ENCODE data around the gene PLEKHA3. TPM values are rescaled to one million over a fixed set of nuclear protein-coding genes. Genes with fewer than 3 reads are reported as not detected.
A peak's percentile ranks its signal among the peaks of the same experiment; 100 is the strongest.
"Not testable (repeated sequence)": the region's sequence is repeated elsewhere in the genome, so short reads cannot be mapped to it uniquely, and the experiment has no call there.

PLEKHA3 gene
- polyA plus RNA-seq (ENCODE audit: insufficient read length in 12 of 12) = 10 to 100 TPM in 11 of 12 donors, not detected in 1; 11.2 to 23.9 (median 16.3) TPM
- long read RNA-seq, donor 1, full-length matches to known transcripts = 1 of 6 reads
- long read RNA-seq, donor 1, partial matches to known transcripts = 5 of 6 reads
- long read RNA-seq, donor 1, other reads (novel, unspliced or antisense) = 0 of 6 reads
- long read RNA-seq, donor 2, full-length matches to known transcripts = 6 of 766 reads
- long read RNA-seq, donor 2, partial matches to known transcripts = 739 of 766 reads
- long read RNA-seq, donor 2, other reads (novel, unspliced or antisense) = 21 of 766 reads
- long read RNA-seq, donor 3, partial matches to known transcripts = 956 of 1,445 reads
- long read RNA-seq, donor 3, other reads (novel, unspliced or antisense) = 489 of 1,445 reads
- long read RNA-seq, donor 4, full-length matches to known transcripts = 2 of 2 reads
- long read RNA-seq, donor 4, partial matches to known transcripts = 0 of 2 reads
- long read RNA-seq, donor 4, other reads (novel, unspliced or antisense) = 0 of 2 reads
- long read RNA-seq, donor 5, full-length matches to known transcripts = 2 of 5,264 reads
- long read RNA-seq, donor 5, partial matches to known transcripts = 4,995 of 5,264 reads
- long read RNA-seq, donor 5, other reads (novel, unspliced or antisense) = 267 of 5,264 reads
- long read RNA-seq, donor 6 = 0 reads
- long read RNA-seq, donor 7, full-length matches to known transcripts = 2 of 2,579 reads
- long read RNA-seq, donor 7, partial matches to known transcripts = 2,561 of 2,579 reads
- long read RNA-seq, donor 7, other reads (novel, unspliced or antisense) = 16 of 2,579 reads
- long read RNA-seq, donor 8, full-length matches to known transcripts = 3 of 4,809 reads
- long read RNA-seq, donor 8, partial matches to known transcripts = 3,873 of 4,809 reads
- long read RNA-seq, donor 8, other reads (novel, unspliced or antisense) = 933 of 4,809 reads
- long read RNA-seq, donor 9 = 0 reads
- long read RNA-seq, donor 10, full-length matches to known transcripts = 2 of 1,627 reads
- long read RNA-seq, donor 10, partial matches to known transcripts = 1,206 of 1,627 reads
- long read RNA-seq, donor 10, other reads (novel, unspliced or antisense) = 419 of 1,627 reads
- long read RNA-seq, donor 11, full-length matches to known transcripts = 2 of 2 reads
- long read RNA-seq, donor 11, partial matches to known transcripts = 0 of 2 reads
- long read RNA-seq, donor 11, other reads (novel, unspliced or antisense) = 0 of 2 reads

DNA sequence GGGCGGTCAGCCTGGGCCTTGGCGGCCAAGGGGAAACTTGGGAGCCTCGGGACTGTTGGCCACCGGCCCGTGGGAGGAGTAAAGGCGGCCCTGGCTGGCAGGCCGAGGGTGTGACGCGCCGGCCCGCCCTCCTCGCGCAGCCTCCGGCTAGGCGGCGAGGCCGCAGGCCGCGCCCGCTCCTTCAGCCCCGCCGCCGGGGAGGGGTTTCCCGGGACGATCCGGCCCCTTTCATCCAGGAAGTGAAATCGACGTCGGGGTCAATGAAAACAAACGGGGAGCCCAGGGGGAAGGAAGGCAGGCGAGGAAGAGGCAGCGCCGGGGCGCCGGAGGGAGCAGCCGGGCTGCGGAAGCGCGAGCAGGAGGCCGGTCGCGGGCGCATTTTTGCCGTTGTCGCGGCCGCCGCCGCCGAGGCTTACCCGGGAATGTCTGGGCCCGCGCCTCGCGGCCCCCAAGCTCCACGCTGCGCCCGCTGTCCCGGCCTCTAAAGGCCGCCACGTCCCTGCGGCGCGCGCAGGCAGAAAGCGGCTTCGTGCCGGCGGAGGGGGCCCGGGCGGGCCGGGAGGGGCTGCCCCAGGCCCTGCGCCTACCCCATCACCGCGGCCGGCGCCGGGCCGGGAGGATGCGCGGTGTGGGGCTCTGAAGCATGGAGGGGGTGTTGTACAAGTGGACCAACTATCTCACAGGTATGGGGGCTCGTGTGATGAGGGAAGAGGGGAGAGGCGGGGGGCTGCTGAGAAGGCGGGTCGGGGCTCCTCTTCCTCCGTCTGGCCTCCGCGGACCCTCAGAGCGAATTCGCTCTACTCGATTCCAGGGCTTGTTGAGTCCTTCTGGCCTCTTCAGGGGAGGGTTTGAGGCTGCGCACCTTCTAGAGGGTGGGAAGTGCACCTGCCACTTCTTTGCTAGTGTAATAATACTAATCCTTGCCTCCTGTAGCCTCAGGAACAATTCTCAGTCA, at the start of gene PLEKHA3:
Gene PLEKHA3 (plus strand): TSS at position 231 of the 955 bp plus-strand sequence. CDS start 413 bp downstream, at position 644.
- DNase-seq = peak; percentile 94

DNA sequence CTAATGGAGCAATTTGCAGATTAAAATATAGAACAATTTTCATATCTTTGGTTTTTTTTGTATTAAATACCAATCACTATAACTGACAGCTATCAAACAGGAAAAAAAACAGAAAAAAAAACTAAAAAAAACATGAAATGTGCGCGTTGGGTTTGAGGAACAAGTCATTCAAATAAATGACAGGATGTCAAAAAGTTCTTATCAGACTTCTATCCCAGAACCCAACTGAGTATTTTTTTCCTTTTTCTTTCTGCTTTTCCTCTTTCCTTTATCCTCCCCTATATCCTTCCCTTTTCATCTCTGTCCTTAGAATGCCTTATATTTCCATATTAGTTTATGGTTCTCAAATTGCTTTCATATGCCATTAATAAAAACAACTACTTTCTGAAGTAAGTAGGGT, 43.6 kb upstream of the PLEKHA3 start:
- no peak for DNase-seq

DNA sequence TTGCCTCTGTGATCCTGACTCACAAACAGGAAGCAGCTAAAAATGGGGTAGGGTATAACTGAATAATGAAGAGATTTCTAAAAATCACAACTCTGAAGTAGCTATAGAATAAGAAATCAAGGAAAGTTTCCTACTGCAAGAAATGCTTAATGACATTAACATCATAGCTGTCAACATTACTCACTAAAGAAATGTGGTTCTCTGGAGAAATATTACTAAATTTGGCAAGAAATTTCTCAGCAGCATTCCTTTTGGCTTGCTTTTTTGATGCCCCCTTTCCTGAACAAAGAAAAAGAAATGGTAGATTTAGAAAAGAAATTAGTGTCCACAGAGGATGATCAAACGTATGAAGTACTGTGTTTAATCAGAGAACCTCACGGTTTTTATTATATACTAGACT, 38.8 kb upstream of the PLEKHA3 start:
- DNase-seq = no peak

DNA sequence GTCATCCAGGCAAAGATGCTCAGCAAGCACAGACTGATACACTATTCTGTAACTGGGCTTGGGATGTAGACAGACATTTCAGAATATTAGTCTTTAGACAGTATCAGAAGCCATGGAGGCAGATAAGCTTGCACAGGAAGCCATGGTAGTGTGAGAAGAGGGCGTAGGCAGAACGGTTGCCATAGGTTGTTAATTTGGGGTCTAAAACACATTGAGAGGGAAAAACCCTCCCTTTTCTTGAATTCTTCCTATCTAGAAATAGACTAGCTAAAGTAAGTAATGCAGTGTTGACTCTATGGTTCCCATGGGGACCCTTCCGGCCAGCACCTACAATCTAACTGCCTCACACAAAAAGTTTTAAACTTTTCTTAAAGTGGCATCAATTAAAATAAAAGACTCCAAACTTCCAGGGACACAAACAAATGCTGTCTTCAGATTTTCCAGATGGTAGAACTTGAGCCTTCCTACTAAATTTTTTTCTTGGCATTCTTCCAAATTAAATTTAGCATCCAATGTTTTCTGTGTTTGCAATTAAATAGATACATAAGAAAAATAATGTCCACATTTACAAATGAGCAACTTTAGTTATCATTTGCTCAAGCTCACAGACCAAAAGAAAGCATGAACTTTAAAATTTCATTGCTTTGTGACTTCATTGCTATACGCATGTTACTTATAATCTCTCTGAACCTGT, 31.1 kb upstream of the PLEKHA3 start:
- no peak for DNase-seq

DNA sequence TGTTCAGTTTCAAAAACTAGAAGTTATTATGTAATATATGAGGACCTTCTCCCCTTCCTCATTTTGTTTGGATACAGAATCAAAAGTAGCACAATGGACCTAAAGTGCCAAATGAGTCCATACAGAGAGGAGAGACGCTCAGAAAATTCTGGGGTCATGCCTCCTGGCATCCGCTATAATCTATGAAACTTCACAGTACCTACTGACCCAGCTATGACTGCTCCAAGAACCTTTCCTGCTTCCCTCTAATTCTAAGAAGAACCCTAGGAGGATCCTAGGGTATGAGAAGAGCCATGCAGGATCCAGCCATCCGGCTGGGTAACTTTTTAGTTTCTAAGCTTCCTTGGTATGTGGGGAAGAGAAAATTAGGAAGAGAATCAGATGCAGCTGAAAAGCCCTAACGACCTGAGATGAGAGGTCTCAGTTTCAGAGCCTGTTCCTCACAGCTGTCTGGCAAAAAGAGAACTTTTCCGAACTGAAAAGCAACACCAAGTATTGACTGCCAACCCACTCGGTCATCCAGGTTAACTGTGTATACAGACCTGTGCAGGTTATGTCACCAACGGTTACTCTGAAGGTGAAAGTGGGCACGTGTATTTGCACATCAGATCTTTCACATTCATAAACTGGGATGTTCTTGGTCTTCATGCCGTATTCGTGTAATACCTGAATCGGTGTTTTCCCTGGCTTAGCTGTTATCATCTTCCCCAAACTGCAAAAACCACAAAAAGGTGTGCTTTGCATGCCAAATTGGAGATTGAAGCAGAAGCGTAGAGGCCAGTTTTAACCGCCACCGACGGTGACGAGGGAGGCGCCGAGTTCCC, 30.3 kb upstream of the PLEKHA3 start:
- DNase-seq = peak; percentile 51

DNA sequence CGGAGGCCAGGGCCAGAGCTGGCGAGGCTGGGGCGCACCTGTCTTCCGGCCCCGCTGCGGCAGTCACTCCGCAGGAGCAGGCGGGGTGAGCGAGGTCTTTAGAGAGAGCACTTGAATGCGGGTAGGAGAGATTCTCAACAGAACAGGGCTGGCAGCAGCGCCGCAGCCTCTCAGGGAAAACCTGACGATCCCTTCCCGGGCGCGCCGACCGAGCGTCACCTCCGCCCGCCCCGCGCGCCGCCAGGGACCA, 29.8 kb upstream of the PLEKHA3 start:
- DNase-seq = no peak

DNA sequence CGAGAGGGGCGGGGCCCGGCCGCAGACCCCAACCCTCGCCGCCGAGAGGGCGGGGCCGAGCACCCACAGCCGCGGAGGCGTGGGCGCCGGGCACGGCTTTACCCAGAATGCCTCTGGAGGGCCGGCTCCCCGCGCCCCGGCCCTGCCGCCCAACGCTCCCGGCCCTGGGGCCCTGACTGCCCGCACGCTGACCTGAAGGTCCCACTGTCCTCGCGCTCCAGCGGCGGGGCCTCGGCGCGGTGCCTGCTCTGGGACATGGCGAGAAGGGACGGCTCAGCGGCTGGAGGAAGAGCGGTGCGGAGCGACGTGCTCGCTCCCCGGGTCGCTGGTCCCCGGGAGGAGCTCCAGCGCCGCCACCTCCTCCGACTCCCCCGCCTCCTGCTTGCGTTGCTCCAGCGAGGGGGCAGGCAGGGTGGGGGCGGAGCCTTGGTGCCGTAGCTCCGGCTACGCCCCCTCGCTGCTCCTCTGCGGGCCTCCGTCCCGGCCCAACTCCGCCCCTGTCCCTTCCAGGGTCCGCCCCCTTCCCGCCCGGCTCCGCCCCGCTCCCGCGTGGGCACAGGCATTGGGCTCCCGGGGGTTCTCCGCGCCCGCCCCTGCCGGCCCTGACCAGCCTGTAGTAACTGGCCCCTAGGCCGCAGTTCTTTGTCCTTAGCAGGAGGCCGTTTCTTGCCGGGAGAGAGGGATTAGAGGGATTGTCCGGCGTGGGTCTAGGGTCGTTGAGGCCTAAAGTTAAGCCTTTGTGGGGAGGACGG, 29.3 kb upstream of the PLEKHA3 start, which contains the start of the genes PJVK and PRKRA:
Gene PJVK (plus strand): TSS at position 605 of the 752 bp plus-strand sequence. CDS start 2,032 bp downstream, outside the sequence.
Gene PRKRA (minus strand): TSS at position 402 of the 752 bp plus-strand sequence. CDS start 145 bp downstream, at position 257.
- peak; percentile 98 for DNase-seq

DNA sequence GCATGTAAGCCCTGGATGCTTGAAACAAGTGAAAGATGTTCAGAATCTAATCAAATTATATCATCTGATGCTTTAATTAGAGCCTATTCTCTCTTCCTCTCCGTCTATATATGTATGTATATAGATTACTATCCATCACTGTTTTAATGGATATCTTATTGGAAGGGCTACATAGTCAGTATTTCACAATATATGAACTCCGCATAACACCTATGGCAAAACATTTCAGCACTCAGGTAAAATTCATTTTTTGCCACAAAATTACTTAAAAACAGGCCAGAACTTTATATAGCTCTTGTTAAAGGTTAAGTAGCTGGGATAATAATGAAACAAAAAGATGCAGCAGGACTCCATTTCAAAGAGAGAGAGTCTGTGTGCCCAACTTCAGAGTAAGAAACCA, 27.9 kb upstream of the PLEKHA3 start:
- DNase-seq = no peak

DNA sequence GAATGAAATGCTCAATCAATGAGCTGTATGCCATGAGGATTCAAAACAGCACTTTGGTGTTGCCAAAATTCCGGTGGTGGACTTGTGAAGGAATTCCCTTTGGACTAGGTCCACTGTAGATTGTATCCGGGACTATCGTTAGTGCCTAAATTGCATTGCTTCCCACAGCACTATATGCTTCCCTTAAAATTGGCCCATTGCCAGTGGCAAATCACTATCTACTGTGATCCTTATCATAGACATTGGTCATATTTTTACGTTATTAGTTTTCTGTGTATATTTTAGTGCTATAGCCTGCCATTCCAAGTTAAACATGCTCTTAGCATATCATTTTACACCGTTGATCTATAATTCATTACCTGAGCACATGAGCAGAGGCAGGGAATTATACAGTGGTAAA, 27.4 kb upstream of the PLEKHA3 start:
- DNase-seq = no peak

DNA sequence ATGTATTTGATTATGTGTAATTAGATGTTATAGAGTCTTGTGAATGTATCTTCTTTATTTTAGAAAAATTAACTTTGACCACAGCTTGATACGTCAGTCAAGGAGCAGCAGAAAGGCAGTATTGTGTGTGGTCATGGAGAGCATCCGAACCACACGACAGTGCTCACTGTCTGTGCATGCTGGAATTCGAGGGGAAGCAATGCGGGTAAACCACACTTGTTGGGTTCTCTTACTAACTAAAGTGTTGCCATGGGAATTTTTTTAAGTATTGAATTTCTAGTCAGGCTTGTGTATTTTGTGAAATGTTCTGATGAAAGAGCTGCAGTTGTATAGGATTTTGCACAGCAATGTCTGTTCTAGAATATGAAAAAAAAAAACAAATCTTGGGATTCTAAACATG, 24.3 kb upstream of the PLEKHA3 start:
- no peak for DNase-seq

DNA sequence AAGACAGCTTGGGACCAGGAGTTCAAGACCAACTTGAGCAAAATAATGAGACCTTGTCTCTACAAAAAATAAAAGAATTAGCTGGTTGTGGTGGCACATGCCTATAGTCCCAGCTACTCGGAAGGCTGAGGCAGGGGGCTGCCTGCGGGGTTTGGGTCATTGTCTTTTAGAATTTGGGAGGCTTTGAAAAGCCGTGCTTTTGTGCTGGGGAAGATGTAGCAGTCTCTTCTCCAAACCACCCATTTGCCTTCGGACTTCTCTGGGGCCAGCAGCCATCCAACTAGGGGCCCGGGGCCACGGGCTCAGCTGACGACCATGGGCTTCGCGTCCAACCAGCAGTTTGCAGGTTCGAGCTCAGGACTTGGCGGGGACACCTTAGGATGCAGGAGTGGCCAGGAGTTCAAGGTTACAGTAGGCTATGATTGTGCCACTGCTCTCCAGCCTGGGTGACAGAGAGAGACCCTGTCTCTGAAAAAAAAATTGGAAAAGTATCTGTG, 22.8 kb upstream of the PLEKHA3 start:
- no peak for DNase-seq

DNA sequence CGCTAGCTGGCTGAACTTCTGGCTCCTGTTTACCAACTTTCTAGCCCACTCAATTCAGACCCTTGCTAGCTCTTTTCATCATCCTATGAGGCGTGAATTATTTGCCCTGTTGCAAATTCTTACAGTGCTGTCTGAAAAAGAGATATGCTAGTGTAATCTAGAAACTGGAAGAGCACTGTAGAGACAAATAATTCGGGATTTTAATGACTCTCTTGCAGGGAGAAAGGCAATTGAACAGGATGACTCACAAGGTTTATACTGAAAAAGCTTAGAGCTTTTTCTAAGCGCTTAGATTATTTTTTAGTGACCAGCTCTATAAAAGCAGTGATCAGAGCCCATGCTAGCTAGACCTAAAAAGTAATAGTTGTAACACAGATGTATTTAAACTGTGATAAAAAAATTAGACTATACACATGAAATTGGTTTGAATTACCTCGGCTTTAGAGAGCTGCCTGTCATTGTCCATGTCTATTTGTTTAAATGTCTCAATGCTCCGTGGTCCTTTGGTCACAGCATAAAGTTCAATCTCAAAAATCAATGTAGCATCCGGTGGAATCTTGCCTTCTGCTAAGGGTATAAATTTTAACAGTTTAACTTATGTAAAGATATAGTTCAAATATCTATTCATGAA, 10.9 kb upstream of the PLEKHA3 start:
- no peak for DNase-seq

DNA sequence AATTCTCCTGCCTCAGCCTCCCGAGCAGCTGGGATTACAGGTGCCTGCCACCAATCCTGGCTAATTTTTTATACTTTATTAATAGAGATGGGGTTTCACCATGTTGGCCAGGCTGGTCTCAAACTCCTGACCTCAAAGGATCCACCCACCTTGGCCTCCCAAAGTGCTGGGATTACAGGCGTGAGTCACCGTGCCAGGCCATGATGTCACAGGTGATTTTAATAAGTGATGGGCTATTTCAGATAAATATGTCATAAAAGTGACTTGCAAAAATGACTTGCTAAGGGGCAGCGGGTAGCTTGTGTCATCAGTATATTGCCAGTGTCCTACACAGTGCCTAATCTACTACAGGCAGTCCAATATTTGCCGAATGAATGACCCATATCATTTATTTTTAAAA, 8.9 kb upstream of the PLEKHA3 start:
- DNase-seq = not testable (repeated sequence)

DNA sequence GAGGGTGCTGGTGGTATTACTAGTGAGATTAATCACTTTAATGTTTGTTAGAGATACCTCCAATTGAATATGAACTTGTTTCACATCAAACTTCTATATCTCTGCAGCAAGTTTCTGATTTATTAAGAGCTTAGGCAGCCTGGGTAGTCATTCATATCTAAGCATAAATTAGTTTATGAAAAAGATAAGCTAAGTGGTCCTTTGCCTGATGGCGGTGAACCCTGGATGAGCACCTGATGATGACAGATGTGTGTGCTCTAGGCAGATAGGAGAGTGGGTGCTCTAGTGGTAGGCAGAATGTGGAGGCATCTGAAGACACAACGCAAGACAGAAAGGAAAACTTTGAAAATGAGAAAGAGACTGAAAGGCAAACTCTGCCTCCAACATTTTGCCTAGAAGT, 6.9 kb upstream of the PLEKHA3 start:
- no peak for DNase-seq

DNA sequence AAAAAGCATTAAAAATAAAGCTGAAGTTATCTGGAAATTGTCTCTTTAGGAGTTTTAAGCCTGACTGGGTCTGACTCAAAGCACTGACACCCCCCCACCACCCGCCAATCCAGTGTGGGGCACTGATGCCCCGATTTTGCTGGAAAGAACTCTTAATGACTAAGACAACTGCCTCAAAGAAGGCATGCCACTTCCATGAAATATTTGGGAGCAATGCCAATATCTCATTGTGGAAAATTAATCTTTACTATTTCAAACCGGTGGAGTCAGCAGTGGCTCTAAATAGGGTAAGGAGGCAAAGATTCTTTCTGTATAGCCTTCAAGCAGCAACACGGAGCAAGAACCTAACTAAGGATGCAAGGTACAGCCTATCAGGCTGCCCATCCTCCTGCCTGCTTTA, 6.3 kb upstream of the PLEKHA3 start:
- no peak for DNase-seq

DNA sequence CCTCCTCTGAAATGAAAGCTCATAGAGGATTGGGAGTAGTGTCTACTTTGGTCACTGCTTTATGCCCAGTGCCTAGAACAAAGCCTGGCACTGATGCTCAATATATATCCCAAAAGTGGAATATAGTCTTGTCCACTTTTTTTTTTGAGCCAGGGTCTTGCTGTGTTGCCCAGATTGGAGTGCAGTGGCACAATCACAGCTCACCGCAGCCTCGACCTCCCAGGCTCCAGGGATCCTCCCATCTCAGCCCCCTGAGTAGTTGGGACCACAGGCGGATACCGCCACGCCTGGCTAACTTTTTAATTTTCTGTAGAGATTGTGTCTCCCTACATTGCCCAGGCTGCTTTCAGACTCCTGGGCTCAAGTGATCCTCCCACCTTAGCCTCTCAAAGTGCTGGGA, 5.7 kb upstream of the PLEKHA3 start:
- no peak for DNase-seq

DNA sequence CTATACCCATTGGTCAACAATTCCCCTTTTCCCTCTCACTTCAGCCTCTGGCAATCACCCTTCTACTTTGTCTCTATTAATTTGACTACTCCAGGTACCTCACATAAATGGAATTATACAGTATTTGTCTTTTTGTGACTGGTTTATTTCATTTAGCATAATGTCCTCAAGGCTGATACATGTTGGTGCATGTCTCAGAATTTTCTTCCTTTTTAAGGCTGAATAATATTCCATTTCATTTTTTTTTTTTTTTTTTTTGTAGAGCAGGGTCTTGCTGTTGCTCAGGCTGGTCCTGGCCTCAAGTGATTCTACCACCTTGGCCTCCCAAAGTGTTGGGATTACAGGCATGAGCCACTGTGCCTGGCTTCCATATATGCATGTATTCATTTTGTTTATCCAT, 3.8 kb upstream of the PLEKHA3 start:
- DNase-seq = no peak
